Activated CD8-positive, alpha-beta T cell treated with anti-CD3 and anti-CD28 coated beads for 36 hours (primary cell): ENCODE data around the gene PRKCE. TPM values are rescaled to one million over a fixed set of nuclear protein-coding genes. Genes with fewer than 3 reads are reported as not detected.

Experiments used
- ATAC-seq: fragments of 200-7000 bp; cut with Tn5 transposase; one replicate; pipeline ENCODE4 v1.10.0; 2021; ENCODE audit warnings: mild to moderate bottlenecking, moderate library complexity
- CTCF ChIA-PET: fragments of 350-600 bp; sonication (Branson Sonifier 250); formaldehyde crosslinking; loops from one replicate; lab custom pipeline; 2021; ENCODE audit warnings: antibody characterized with exemption; lab: Charles Lee
- POLR2A ChIA-PET: fragments of 350-600 bp; sonication (Branson Sonifier 250); formaldehyde crosslinking; loops from one replicate; lab custom pipeline; 2021; ENCODE audit warnings: antibody characterized with exemption; lab: Charles Lee
- DNase-seq: peaks from one replicate; pipeline ENCODE4 v3.0.0-alpha.2; 2020
- H3K27ac Mint-ChIP-seq: one replicate; pipeline ENCODE4 v1.8.0; 2021; ENCODE audit warnings: mild to moderate bottlenecking, mixed read lengths
- H3K27me3 Mint-ChIP-seq: one replicate; pipeline ENCODE4 v1.8.0; 2021; ENCODE audit warnings: mixed read lengths
- H3K36me3 Mint-ChIP-seq: one replicate; pipeline ENCODE4 v1.8.0; 2021; ENCODE audit warnings: low read depth, mixed read lengths
- H3K4me1 Mint-ChIP-seq: one replicate; pipeline ENCODE4 v1.8.0; 2021; ENCODE audit warnings: low read depth, mixed read lengths
- H3K4me3 Mint-ChIP-seq: one replicate; pipeline ENCODE4 v1.8.0; 2021; ENCODE audit warnings: mild to moderate bottlenecking, moderate library complexity, mixed read lengths
- H3K9me3 Mint-ChIP-seq: one replicate; pipeline ENCODE4 v1.8.0; 2021; ENCODE audit warnings: mixed read lengths
- CTCF ChIP-seq: fragments of 200-600 bp; IDR thresholded peaks from one replicate; pipeline ENCODE4 v1.8.0; 2022; ENCODE audit warnings: antibody characterized with exemption, mild to moderate bottlenecking
- intact Hi-C: fragments of 100-400 bp; cut with micrococcal nuclease; formaldehyde crosslinking; loops from one replicate; pipeline ENCODE4 v1.10.0; 2022
- total RNA-seq, 2 experiments: library from RNA; stranded (reverse); gene quantifications; one replicate each; pipeline ENCODE4 v1.2.3, GENCODE V29; 2021

Gene PRKCE
- total RNA-seq, 2 experiments from 2014 or later: 11.5 to 11.9 TPM

GRCh38 chr2:46123013-46123412 is 471.5 kb downstream of the PRKCE start:
- peaks cover 4% of the 10 kb centered on the region for H3K4me1 Mint-ChIP-seq
- no peak for TF ChIP-seq CTCF
- DNase-seq (no peak), ATAC-seq (no peak)
- ChIA-PET POLR2A (no interaction called here), CTCF (interaction anchor here (1.2 to 1.3 kb wide), 2 partner anchors 13 to 60 kb away, joined by 3 read pairs; no protein-coding TSS in a partner anchor)
- intact Hi-C loops: no loop called here
- H3K27me3 Mint-ChIP-seq: no peaks in the 10 kb centered on the region
- no peak overlapping the region for H3K27ac Mint-ChIP-seq
- no peak overlapping the region for H3K4me3 Mint-ChIP-seq
- no peaks in the 10 kb centered on the region for H3K36me3 Mint-ChIP-seq
- H3K9me3 Mint-ChIP-seq: no peaks in the 10 kb centered on the region

GRCh38 chr2:46125798-46126197 is 474.3 kb downstream of the PRKCE start:
- no peak for TF ChIP-seq CTCF
- CTCF ChIA-PET: interaction anchor here (1.2 kb wide), 1 partner anchor 63 kb away, joined by 3 read pairs; no protein-coding TSS in a partner anchor
- Mint-ChIP-seq H3K27me3 (no peaks in the 10 kb centered on the region), H3K36me3 (no peaks in the 10 kb centered on the region), H3K4me3 (no peak overlapping the region), H3K27ac (no peak overlapping the region), H3K4me1 (no peaks in the 10 kb centered on the region), H3K9me3 (no peaks in the 10 kb centered on the region)
- intact Hi-C loops: no loop called here
- POLR2A ChIA-PET: interaction anchor here (0.9 kb wide), 1 partner anchor 11 kb away, joined by 4 read pairs; no protein-coding TSS in a partner anchor
- DNase-seq (no peak), ATAC-seq (no peak)

GRCh38 chr2:46126571-46126970 is 475.1 kb downstream of the PRKCE start:
- ChIA-PET POLR2A (interaction anchor here (0.9 kb wide), 1 partner anchor 10 kb away, joined by 4 read pairs; no protein-coding TSS in a partner anchor), CTCF (interaction anchor here (0.7 to 1.3 kb wide), 3 partner anchors 55 to 1875 kb away, joined by 3 read pairs; no protein-coding TSS in a partner anchor)
- Mint-ChIP-seq H3K27ac (no peak overlapping the region), H3K27me3 (no peaks in the 10 kb centered on the region), H3K4me1 (no peaks in the 10 kb centered on the region), H3K9me3 (no peaks in the 10 kb centered on the region), H3K4me3 (no peak overlapping the region), H3K36me3 (no peaks in the 10 kb centered on the region)
- ATAC-seq: no peak
- no peak for TF ChIP-seq CTCF
- DNase-seq: no peak
- intact Hi-C loops: no loop called here

GRCh38 chr2:46127176-46127575 is 475.7 kb downstream of the PRKCE start:
- ChIA-PET CTCF (interaction anchor here (0.7 to 1.3 kb wide), 3 partner anchors 56 to 1876 kb away, joined by 3 read pairs; no protein-coding TSS in a partner anchor), POLR2A (no interaction called here)
- no peak for ATAC-seq
- Mint-ChIP-seq H3K27me3 (no peaks in the 10 kb centered on the region), H3K4me3 (no peak overlapping the region), H3K4me1 (no peaks in the 10 kb centered on the region), H3K36me3 (no peaks in the 10 kb centered on the region), H3K27ac (no peak overlapping the region), H3K9me3 (no peaks in the 10 kb centered on the region)
- intact Hi-C loops: no loop called here
- TF ChIP-seq CTCF: no peak
- DNase-seq: no peak

GRCh38 chr2:46130511-46130910 is 479.0 kb downstream of the PRKCE start:
- no peak overlapping the region for H3K4me3 Mint-ChIP-seq
- H3K27me3 Mint-ChIP-seq: no peaks in the 10 kb centered on the region
- no peak for TF ChIP-seq CTCF
- no peaks in the 10 kb centered on the region for H3K4me1 Mint-ChIP-seq
- no peak overlapping the region for H3K27ac Mint-ChIP-seq
- POLR2A ChIA-PET: no interaction called here
- ATAC-seq (no peak), DNase-seq (no peak)
- CTCF ChIA-PET: no interaction called here
- H3K36me3 Mint-ChIP-seq: no peaks in the 10 kb centered on the region
- H3K9me3 Mint-ChIP-seq: no peaks in the 10 kb centered on the region
- intact Hi-C loops: no loop called here
